WTC11 (cell line): Measurements from ENCODE around the gene LRR1. TPM values are rescaled to one million over a fixed set of nuclear protein-coding genes. Genes with fewer than 3 reads are reported as not detected.
"Not testable (repeated sequence)": the region's sequence is repeated elsewhere in the genome, so short reads cannot be mapped to it uniquely, and the experiment has no call there.

Source experiments
- ATAC-seq: fragments of 200-7000 bp; cut with Tn5 transposase; 2 replicates; pipeline ENCODE4 v1.10.0; 2021; ENCODE audit warnings: mild to moderate bottlenecking, moderate library complexity
- CTCF ChIA-PET: fragments of 300-600 bp; sonication (Branson Sonifier 250); formaldehyde crosslinking; loops from one replicate; lab custom pipeline; 2021; ENCODE audit warnings: antibody characterized with exemption; lab: Charles Lee
- POLR2A ChIA-PET: fragments of 350-600 bp; sonication (Branson Sonifier 250); formaldehyde crosslinking; loops from one replicate; lab custom pipeline; 2021; ENCODE audit warnings: antibody characterized with exemption; lab: Charles Lee
- DNase-seq: peaks from one replicate; pipeline ENCODE4 v3.0.0; 2021; ENCODE audit warnings: low spot score
- H3K27ac Mint-ChIP-seq: 2 replicates; pipeline ENCODE4 v1.8.0; 2021; ENCODE audit warnings: mixed read lengths
- H3K27me3 Mint-ChIP-seq: 2 replicates; pipeline ENCODE4 v1.8.0; 2021; ENCODE audit warnings: low read depth, mild to moderate bottlenecking, moderate library complexity, mixed read lengths
- H3K36me3 Mint-ChIP-seq: 2 replicates; pipeline ENCODE4 v1.8.0; 2021; ENCODE audit warnings: mixed read lengths
- H3K4me1 Mint-ChIP-seq: 2 replicates; pipeline ENCODE4 v1.8.0; 2022; ENCODE audit warnings: mixed read lengths
- H3K4me3 Mint-ChIP-seq: 2 replicates; pipeline ENCODE4 v1.8.0; 2021; ENCODE audit warnings: mild to moderate bottlenecking, moderate library complexity, mixed read lengths
- H3K9me3 Mint-ChIP-seq: 2 replicates; pipeline ENCODE4 v1.8.0; 2021; ENCODE audit warnings: mixed read lengths
- AR ChIP-seq: fragments of 250-450 bp; sonication (Bioruptor Pico); IDR thresholded peaks from 2 replicates; pipeline ENCODE4 v1.9.0; 2021; ENCODE audit warnings: mild to moderate bottlenecking
- ATF3 ChIP-seq: sonication (generic); formaldehyde crosslinking; conservative IDR thresholded peaks from 2 replicates; pipeline ENCODE4 v1.8.1; 2022; ENCODE audit warnings: mild to moderate bottlenecking, missing genetic modification reagents
- ELF4 ChIP-seq: sonication (generic); formaldehyde crosslinking; IDR thresholded peaks from 2 replicates; pipeline ENCODE4 v1.8.1; 2022; ENCODE audit warnings: low read depth, mild to moderate bottlenecking, moderate library complexity, missing genetic modification reagents
- EMX1 ChIP-seq: fragments of 250-450 bp; sonication (Bioruptor Pico); IDR thresholded peaks from 2 replicates; pipeline ENCODE4 v1.8.0; 2021; ENCODE audit warnings: mild to moderate bottlenecking
- ESRRA ChIP-seq: sonication (generic); formaldehyde crosslinking; IDR thresholded peaks from 2 replicates; pipeline ENCODE4 v1.8.1; 2022; ENCODE audit warnings: mild to moderate bottlenecking, missing genetic modification reagents, borderline replicate concordance
- GRHL2 ChIP-seq: fragments of 250-450 bp; sonication (Bioruptor Pico); IDR thresholded peaks from 2 replicates; pipeline ENCODE4 v1.8.0; 2022; ENCODE audit warnings: mild to moderate bottlenecking, moderate library complexity; ENCODE audit not compliant: insufficient replicate concordance, severe bottlenecking
- IRF1 ChIP-seq: sonication (generic); formaldehyde crosslinking; IDR thresholded peaks from 2 replicates; pipeline ENCODE4 v1.8.0; 2023; ENCODE audit warnings: missing genetic modification reagents
- JUN ChIP-seq: sonication (generic); formaldehyde crosslinking; IDR thresholded peaks from 2 replicates; pipeline ENCODE4 v1.8.0; 2023; ENCODE audit warnings: mild to moderate bottlenecking, missing genetic modification reagents
- OVOL2 ChIP-seq: fragments of 250-450 bp; sonication (Bioruptor Pico); IDR thresholded peaks from 2 replicates; pipeline ENCODE4 v1.9.0; 2021; ENCODE audit warnings: mild to moderate bottlenecking, borderline replicate concordance
- PREB ChIP-seq: sonication (generic); formaldehyde crosslinking; IDR thresholded peaks from 2 replicates; pipeline ENCODE4 v1.8.1; 2022; ENCODE audit warnings: mild to moderate bottlenecking, missing genetic modification reagents, moderate library complexity, borderline replicate concordance
- SMAD4 ChIP-seq: sonication (generic); formaldehyde crosslinking; IDR thresholded peaks from 2 replicates; pipeline ENCODE4 v1.8.0; 2022; ENCODE audit warnings: mild to moderate bottlenecking, missing genetic modification reagents
- ZBTB43 ChIP-seq: sonication (generic); formaldehyde crosslinking; IDR thresholded peaks from 2 replicates; pipeline ENCODE4 v1.8.1; 2023; ENCODE audit warnings: mild to moderate bottlenecking, missing genetic modification reagents
- ZNF138 ChIP-seq: sonication (generic); formaldehyde crosslinking; conservative IDR thresholded peaks from 2 replicates; pipeline ENCODE4 v1.8.1; 2022; ENCODE audit warnings: mild to moderate bottlenecking, moderate library complexity, missing genetic modification reagents
- ZNF219 ChIP-seq: sonication (generic); formaldehyde crosslinking; IDR thresholded peaks from 2 replicates; pipeline ENCODE4 v1.8.0; 2023; ENCODE audit warnings: missing genetic modification reagents, mild to moderate bottlenecking, borderline replicate concordance
- ZNF263 ChIP-seq: sonication (generic); formaldehyde crosslinking; IDR thresholded peaks from 2 replicates; pipeline ENCODE4 v1.8.1; 2022; ENCODE audit warnings: low read depth, mild to moderate bottlenecking, moderate library complexity, missing genetic modification reagents
- ZSCAN18 ChIP-seq: fragments of 250-450 bp; sonication (Bioruptor Pico); IDR thresholded peaks from 2 replicates; pipeline ENCODE4 v2.1.2; 2022; ENCODE audit warnings: mild to moderate bottlenecking, moderate library complexity
- total RNA-seq: library from RNA; stranded (reverse); gene quantifications from 3 replicates; pipeline ENCODE4 v1.2.3, GENCODE V29; 2021

LRR1 gene
- total RNA-seq, 1 experiment from 2014 or later, result 42.6 TPM

GRCh38 chr14:49584058-49584457 is 14.7 kb upstream of the LRR1 start:
- TF ChIP-seq ZSCAN18 (CRISPR knock-in tag) (no peak), ESRRA (no peak), EMX1 (CRISPR knock-in tag) (no peak), SMAD4 (CRISPR knock-in tag) (no peak)
- TF ChIP-seq, all 79 proteins: peak for 0
- H3K4me1 Mint-ChIP-seq, result peaks cover 39% of the 10 kb centered on the region

GRCh38 chr14:49584981-49585640 is 13.6 kb upstream of the LRR1 start:
- not testable (repeated sequence) for H3K27me3 Mint-ChIP-seq, H3K9me3 Mint-ChIP-seq, ATAC-seq
- peak; percentile 33; the same call in 1 of the 2 replicates for TF ChIP-seq AR (CRISPR knock-in tag)
- H3K27ac Mint-ChIP-seq, result peak overlapping the region; percentile 97
- DNase-seq, result peak; percentile 23
- H3K4me3 Mint-ChIP-seq, result peak overlapping the region; percentile 95
- ChIA-PET POLR2A (interaction anchor here (0.7 to 3.9 kb wide), 3 partner anchors 13 to 182 kb away, joined by 3 to 33 read pairs (median 26); partner anchors contain the start of genes LRR1, MGAT2 and RPL36AL), CTCF (interaction anchor here (0.9 to 2.4 kb wide), 2 partner anchors 36 to 123 kb away, joined by 3 to 18 read pairs; partner anchors contain the start of genes MGAT2 and RPL36AL)
- H3K4me1 Mint-ChIP-seq, result peaks cover 36% of the 10 kb centered on the region
- peaks cover 46% of the 10 kb centered on the region for H3K36me3 Mint-ChIP-seq

More at GRCh38 chr14:49584058-49584457, 14.7 kb upstream of the LRR1 start:
- ChIA-PET POLR2A (interaction anchor here (3.9 kb wide), 1 partner anchor 14 kb away, joined by 26 read pairs; the partner anchor contains the start of gene LRR1), CTCF (interaction anchor here (0.8 kb wide), 1 partner anchor 34 kb away, joined by 3 read pairs; no protein-coding TSS in a partner anchor)
- H3K27ac Mint-ChIP-seq, result peak overlapping the region; percentile 97
- H3K36me3 Mint-ChIP-seq, result peaks cover 46% of the 10 kb centered on the region
- H3K9me3 Mint-ChIP-seq, result no peaks in the 10 kb centered on the region
- H3K4me3 Mint-ChIP-seq, result peak overlapping the region; percentile 95
- H3K27me3 Mint-ChIP-seq, result peaks cover 4% of the 10 kb centered on the region; the same call in 1 of the 2 replicates
- DNase-seq, result no peak
- ATAC-seq, result no peak

- DNase-seq (peak; percentile 98), ATAC-seq (peak; percentile 81)
- Mint-ChIP-seq H3K4me1 (peaks cover 34% of the 10 kb centered on the region), H3K4me3 (peak within 1 kb of the TSS; percentile 95), H3K27me3 (peaks cover 4% of the 10 kb centered on the region; the same call in 1 of the 2 replicates), H3K9me3 (no peaks in the 10 kb centered on the region), H3K36me3 (peaks cover 46% of the 10 kb centered on the region), H3K27ac (peak within 1 kb of the TSS; percentile 97)
- ChIA-PET CTCF (interaction anchor here (0.5 to 2.4 kb wide), 7 partner anchors 11 to 267 kb away, joined by 3 to 43 read pairs (median 7); partner anchors contain the start of genes LRR1, MGAT2, NEMF and RPL36AL), POLR2A (interaction anchor here (0.6 to 3.9 kb wide), 10 partner anchors 9 to 277 kb away, joined by 3 to 33 read pairs (median 3); partner anchors contain the start of genes LRR1, MGAT2 and RPL36AL)
- no peak for TF ChIP-seq ZNF263 (CRISPR knock-in tag)
- TF ChIP-seq JUN (CRISPR knock-in tag), result peak; percentile 61; the same call in 1 of the 2 replicates
- no peak for TF ChIP-seq ZNF138
- TF ChIP-seq ELF4 (CRISPR knock-in tag), result no peak
- TF ChIP-seq ATF3 (CRISPR knock-in tag), result peak; percentile 95
- TF ChIP-seq PREB, result no peak
- peak; percentile 66; the same call in 1 of the 2 replicates for TF ChIP-seq ESRRA
- no peak for TF ChIP-seq ZBTB43 (CRISPR knock-in tag)
- no peak for TF ChIP-seq GRHL2 (CRISPR knock-in tag)
- TF ChIP-seq IRF1 (CRISPR knock-in tag), result peak; percentile 66; the same call in 1 of the 2 replicates
- TF ChIP-seq OVOL2 (CRISPR knock-in tag), result no peak
- no peak for TF ChIP-seq ZNF219
These were observed 12.7 kb upstream of the LRR1 start, which contains the start of gene RPS29 for GRCh38 chr14:49585803-49586672. Gene RPS29 (minus strand): TSS chr14:49586380. CDS start chr14:49586346, 34 bp downstream.
